GM18507 (cell line): Measurements from ENCODE around the gene TEAD3.
"Not testable (repeated sequence)": the region's sequence is repeated elsewhere in the genome, so short reads cannot be mapped to it uniquely, and the experiment has no call there.

Source experiments
- DNase-seq: peaks from one replicate; pipeline ENCODE4 v3.0.0; 2011; ENCODE audit warnings: low read depth; ENCODE audit not compliant: insufficient read length; ENCODE audit errors: extremely low spot score
- FAIRE-seq: peaks from 2 replicates; lab custom pipeline; 2011; peaks lifted over from hg19 to GRCh38; lab: Jason Lieb, UNC

Gene TEAD3

GRCh38 chr6:35461270-35461669 is 35.6 kb downstream of the TEAD3 start:
- no peak for FAIRE-seq
- DNase-seq: no peak

GRCh38 chr6:35457907-35458306 is 39.0 kb downstream of the TEAD3 start:
- FAIRE-seq: no peak
- no peak for DNase-seq

DNA sequence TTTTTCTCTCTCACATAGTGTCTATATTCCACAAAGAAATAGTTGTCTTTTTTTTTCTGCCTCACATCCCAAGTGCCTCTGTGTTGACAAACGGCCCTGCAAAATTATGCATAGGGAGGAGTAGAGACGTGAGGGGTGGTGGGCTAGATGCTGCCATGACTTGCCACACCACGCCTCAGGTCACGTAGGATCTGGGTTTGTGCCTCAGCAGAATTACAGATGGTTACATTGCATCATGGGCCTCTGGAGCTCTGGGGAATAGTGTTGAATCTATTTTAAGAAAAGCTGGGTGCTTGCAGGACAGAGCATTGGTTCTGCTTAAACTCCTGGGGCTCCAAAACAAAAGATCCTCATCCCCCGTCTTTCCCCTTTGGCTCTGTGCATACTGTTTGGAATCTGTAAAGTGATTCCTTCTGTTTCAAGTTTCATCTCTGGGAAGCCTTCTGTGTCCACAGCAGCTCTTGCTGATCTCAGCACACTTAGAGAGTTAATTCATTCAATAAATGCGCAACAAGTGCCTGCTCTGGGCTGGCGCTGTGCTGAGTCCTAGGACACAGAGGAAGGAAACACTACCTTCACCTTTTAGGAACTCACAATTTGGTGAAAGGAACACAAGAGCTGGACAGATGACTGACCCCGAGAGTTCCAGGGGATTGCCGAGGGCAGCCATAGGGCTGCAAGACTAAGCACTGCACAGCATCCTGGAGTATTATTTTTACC is 42.3 kb downstream of the TEAD3 start:
- DNase-seq (no peak), FAIRE-seq (no peak)

GRCh38 chr6:35453236-35453635 is 43.6 kb downstream of the TEAD3 start:
- DNase-seq: no peak
- FAIRE-seq: no peak

- DNase-seq: peak; percentile 92
- FAIRE-seq: peak; percentile 88
Observed at GRCh38 chr6:35452183-35453090, 44.4 kb downstream of the TEAD3 start, which contains the start of gene FANCE. TSS of gene FANCE (plus strand) at chr6:35452338. CDS start at chr6:35452546, 208 bp downstream.

- FAIRE-seq (no peak), DNase-seq (no peak)
Observed at GRCh38 chr6:35451354-35452182, 45.3 kb downstream of the TEAD3 start.

DNA sequence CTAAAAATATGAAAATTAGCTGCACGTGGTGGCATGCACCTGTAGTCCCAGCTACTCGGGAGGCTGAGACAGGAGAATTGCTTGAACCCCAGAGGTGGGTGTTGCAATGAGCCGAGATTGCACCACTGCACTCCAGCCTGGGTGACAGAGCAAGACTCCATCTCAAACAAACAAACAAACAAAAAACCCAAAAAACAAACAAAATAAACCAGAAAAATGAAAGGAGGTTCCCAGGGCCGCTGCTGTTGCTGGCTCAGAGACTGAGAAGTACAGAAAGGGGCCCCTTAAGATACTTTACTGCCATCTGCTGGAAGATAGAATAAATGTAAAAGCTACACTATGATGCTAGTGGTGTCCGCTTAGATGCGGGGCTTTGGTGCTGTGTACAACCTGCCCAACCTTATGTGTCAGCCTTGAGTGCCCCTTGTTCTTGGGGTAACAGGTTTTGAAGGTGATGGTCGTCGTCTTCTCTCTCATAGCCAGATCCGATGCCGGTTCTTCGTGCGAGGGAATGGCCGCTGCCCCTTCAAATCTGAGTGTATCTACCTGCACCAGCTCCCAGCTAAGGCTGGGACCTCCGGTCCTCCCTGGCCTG is 47.5 kb downstream of the TEAD3 start:
- FAIRE-seq (peak; percentile 85), DNase-seq (peak; percentile 72)

- no peak for DNase-seq
- FAIRE-seq: no peak
Observed at GRCh38 chr6:35448191-35448590, 48.7 kb downstream of the TEAD3 start.

DNA sequence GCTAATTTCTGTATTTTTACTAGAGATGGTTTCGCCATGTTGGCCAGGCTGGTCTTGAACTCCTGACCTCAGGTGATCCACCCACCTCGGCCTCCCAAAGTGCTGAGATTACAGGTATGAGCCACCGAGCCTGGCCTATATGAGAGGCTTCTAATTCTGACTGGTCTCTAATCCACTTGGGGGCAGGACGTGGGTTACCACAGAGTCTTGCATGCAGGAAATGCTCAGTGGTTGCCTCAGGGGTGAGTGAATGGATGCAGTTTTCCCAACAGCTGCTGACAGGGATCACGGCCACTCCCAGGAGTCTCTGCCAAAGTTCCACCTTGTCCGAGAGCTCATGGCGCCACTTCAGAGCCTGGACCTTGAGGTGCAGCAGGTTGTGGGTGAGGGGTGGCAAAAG is 51.2 kb downstream of the TEAD3 start:
- no peak for DNase-seq
- FAIRE-seq: no peak

GRCh38 chr6:35443341-35444030 is 53.4 kb downstream of the TEAD3 start:
- FAIRE-seq (no peak), DNase-seq (no peak)

DNA sequence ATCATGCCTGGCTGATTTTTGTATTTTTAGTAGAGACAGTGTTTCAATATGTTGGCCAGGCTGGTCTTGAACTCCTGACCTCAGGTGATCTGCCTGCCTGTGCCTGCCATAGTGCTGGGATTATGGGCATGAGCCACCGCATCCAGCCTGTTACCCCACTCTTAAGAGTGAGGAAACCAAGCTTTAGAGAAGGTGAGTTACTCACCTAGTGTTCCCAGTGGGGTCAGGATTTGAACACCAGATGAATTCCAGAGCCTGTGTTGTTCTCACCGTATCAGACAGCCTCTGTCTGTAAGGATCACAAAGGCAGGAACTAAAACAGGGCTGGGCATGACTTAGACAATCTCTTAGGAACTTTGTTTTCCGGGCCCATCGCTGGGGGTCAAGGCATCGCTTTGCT is 54.2 kb downstream of the TEAD3 start:
- DNase-seq: no peak
- no peak for FAIRE-seq

GRCh38 chr6:35441642-35442041 is 55.2 kb downstream of the TEAD3 start:
- FAIRE-seq (no peak), DNase-seq (no peak)

DNA sequence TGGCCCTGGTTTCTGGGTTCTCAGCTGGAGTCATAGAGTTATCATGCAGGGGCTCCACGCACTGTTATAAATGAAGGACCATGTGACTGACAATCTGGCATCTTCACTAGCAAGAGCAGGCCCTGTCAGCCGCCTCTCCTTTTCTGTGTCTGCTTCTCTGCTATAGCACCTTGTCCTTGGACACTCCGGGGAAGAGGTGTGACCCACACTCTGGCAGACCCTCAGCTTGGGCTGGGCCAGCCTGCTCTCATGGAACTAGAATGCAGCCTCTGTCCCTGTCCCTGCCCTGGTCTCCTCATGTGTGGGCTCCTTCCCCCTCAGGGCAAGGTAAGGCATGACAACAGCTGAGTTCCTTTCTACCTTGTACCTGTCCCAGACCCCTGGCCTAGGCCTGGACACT is 55.7 kb downstream of the TEAD3 start:
- no peak for DNase-seq
- no peak for FAIRE-seq

DNA sequence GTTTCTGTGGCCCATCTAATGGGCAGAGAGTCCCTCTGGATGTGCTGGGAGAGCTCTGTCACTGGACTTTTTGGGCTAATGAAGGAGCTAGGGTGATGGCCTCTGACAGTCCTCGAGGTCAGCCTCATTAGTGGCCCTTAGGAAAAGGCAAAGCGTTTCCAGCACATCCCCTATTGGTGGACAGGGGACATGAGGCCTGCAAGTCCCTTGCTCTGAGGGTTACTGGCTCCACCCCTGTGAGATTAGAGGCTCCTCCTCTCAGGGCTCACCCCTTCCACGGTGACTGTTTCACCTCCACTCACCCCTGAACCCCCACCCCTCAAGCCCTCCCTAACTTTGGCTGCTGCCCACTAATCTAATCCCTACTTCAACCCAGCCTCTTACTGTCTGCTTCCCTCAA is 57.6 kb downstream of the TEAD3 start:
- FAIRE-seq: no peak
- DNase-seq: no peak

DNA sequence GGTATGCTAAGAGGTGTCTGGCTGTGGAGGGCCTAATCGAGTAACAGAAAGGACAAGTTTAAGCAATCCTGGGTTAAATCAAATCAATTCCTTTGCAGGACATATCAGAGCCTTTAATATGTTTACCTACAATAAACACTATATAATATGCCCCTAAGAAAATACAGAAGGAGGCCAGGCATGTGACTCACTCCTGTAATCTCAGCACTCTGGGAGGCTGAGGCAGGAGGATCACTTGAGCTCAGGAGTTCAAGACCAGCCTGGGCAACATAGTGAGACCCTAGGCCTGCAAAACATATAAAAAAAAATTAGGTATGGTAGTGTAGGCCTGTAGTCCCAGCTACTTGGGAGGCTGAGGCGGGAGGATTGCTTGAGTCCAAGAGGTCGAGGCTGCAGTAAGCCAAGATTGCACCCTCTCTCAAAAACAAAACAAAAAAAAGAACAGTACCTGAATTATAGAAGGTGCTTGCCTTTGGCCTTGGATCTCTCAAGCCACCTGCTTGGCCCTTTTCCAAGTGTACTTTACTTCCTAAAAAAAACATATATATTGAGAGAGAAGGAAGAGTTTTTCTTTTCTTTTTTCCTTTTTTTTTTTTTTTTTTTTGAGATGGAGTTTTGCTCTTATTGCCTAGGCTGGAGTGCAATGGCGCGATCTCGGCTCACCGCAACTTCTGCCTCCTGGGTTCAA is 58.4 kb downstream of the TEAD3 start:
- not testable (repeated sequence) for FAIRE-seq, DNase-seq

- FAIRE-seq (no peak), DNase-seq (no peak)
Observed at GRCh38 chr6:35436071-35436857, 60.6 kb downstream of the TEAD3 start.

DNA sequence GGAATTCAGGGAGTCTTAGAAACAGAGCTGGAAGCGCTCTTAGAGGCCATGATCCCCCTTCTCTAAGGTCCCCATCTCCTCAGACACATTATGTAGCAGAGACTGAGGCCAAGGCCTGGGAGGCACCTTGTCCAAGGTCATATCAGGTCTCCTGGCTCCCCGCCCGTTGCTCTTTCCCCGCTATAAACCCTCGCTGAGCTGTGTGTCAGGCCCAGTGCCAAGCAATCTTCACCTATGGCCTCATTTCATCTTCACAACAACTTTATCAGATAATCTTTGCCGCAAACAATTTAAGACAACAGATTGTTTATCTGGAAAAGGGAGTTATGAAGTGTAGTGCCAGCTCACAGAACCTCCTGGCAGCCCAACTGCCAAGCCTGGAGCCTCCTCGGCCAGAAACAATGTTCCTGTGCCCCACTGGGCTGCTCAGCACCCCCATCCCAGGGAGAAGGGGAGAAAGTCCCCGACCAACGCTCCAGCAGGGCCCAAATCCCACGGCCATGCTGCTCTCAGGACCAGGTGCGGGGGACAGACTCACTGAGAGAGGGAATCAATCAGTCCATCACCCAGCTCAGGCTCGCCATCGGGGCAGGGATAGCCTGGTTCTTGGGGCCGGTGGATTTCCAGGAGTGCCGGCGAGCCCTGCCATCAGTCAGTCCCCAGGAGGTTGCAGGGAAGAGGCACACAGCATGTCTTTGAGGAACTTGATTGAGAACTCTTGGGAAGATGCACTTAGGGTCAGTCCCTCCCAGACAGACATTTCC is 61.6 kb downstream of the TEAD3 start:
- FAIRE-seq: no peak

More for the DNA sequence above, 61.6 kb downstream of the TEAD3 start:
- DNase-seq: no peak
